ENCODE data around the gene NIM1K.

GRCh38 chr5:43209833-43210232, 17.8 kb downstream of the NIM1K start:
- TF ChIP-seq CTCF (IDR thresholded peaks at IDR 0.05) (no peak), ZFX (IDR thresholded peaks at IDR 0.05; ENCODE audit: borderline replicate concordance) (no peak)
